IMR-90 (cell line): ENCODE data around the gene SNAPC2. TPM values are rescaled to one million over a fixed set of nuclear protein-coding genes. Genes with fewer than 3 reads are reported as not detected.

Source experiments
- ELK1 ChIP-seq: fragments of 150-350 bp; IDR thresholded peaks from 2 replicates; pipeline ENCODE4 v1.6.1; 2016; ENCODE audit warnings: low read depth, mild to moderate bottlenecking, low read length, moderate library complexity, borderline replicate concordance
- FOS ChIP-seq: fragments of 150-350 bp; IDR thresholded peaks from 2 replicates; pipeline ENCODE4 v1.6.1; 2016; ENCODE audit warnings: low read depth, low read length
- polyA plus RNA-seq, 3 experiments: library from polyadenylated mRNA; depleted of rRNA; stranded (reverse); fragments of >200 nt; gene quantifications; 2 replicates each; pipeline ENCODE4 v1.2.3, GENCODE V29; 2012; ENCODE audit warnings: low replicate concordance in 1 of 3
- total RNA-seq: library from RNA; depleted of rRNA; stranded (reverse); fragments of >200 nt; gene quantifications from 2 replicates; pipeline ENCODE4 v1.2.3, GENCODE V29; 2012

SNAPC2 gene
- total and polyA plus RNA-seq, 2 of the 4 experiments (the other 2 are of a cell fraction): 12.5 to 29.2 TPM

- no peak for TF ChIP-seq ELK1
- TF ChIP-seq FOS: peak; percentile 31; the same call in 1 of the 2 replicates
Observed at GRCh38 chr19:7903244-7904073, 16.7 kb upstream of the SNAPC2 start, which contains the start of gene MAP2K7 (continued).
